Measurements from ENCODE around the gene CLASP1. TPM values are rescaled to one million over a fixed set of nuclear protein-coding genes. Genes with fewer than 3 reads are reported as not detected.

Gene CLASP1
- total and polyA plus RNA-seq, 2 of the 8 experiments (the other 6 are each of a cell fraction or from before 2014, with no cell fraction given): 7.3 to 53.9 TPM

GRCh38 chr2:121659933-121660332 is 10.7 kb upstream of the CLASP1 start:
- ChIA-PET CTCF (ENCODE audit: partially characterized antibody) (interaction anchor here (1.0 kb wide), 1 partner anchor 29 kb away, joined by 3 read pairs; no protein-coding TSS in a partner anchor), POLR2A (ENCODE audit: partially characterized antibody) (interaction anchor here (0.7 kb wide), 1 partner anchor 51 kb away, joined by 3 read pairs; no protein-coding TSS in a partner anchor)
- Histone ChIP-seq H3K9ac (replicated peaks in 1 of 4; ENCODE audit: extremely low read depth in 1 of 4, low read depth in 3 of 4, low read length in 3 of 4) (no peak overlapping the region), H2BK5ac (ENCODE audit: low read depth, low read length) (no peak overlapping the region), H2AK5ac (ENCODE audit: low read depth, low read length) (no peak overlapping the region), H3K4me1 (replicated peaks in 1 of 4; ENCODE audit: control insufficient read depth in 3 of 4, insufficient read depth in 4 of 4, low read length in 3 of 4) (peaks cover 0 to 2% (median 0%) of the 10 kb centered on the region in 4 experiments; a peak in 3 of 7 replicates), H3K14ac (ENCODE audit: insufficient read length) (no peak overlapping the region), H3K27me3 (replicated peaks in 1 of 4; ENCODE audit: control insufficient read depth in 3 of 4, extremely low read depth in 1 of 4, insufficient read depth in 3 of 4, low read length in 3 of 4) (no peaks in the 10 kb centered on the region), H4K91ac (replicated peaks; ENCODE audit: insufficient read length, low read length) (no peak overlapping the region), H2AFZ (ENCODE audit: low read length) (no peak overlapping the region), H4K8ac (ENCODE audit: extremely low read depth, insufficient read depth, low read length) (no peak overlapping the region), H3K56ac (replicated peaks; ENCODE audit: insufficient read length, low read depth, low read length) (no peak overlapping the region), H3K4me3 (ENCODE audit: extremely low read depth in 1 of 4, insufficient read depth in 2 of 4, low read depth in 3 of 4, low read length in 4 of 4) (no peak overlapping the region), H2BK120ac (replicated peaks; ENCODE audit: low read depth, low read length) (no peak overlapping the region), H3K4ac (replicated peaks; ENCODE audit: insufficient read length, low read depth, low read length) (no peak overlapping the region), H3K4me2 (ENCODE audit: insufficient read depth in 1 of 2, low read depth in 2 of 2, low read length in 2 of 2) (no peak overlapping the region), H3K36me3 (ENCODE audit: control insufficient read depth in 2 of 4, insufficient read depth in 4 of 4, low read length in 3 of 4) (peaks cover 0 to 5% (median 0%) of the 10 kb centered on the region in 4 experiments; a peak in 2 of 8 replicates), H4K5ac (ENCODE audit: insufficient read length, low read depth, low read length) (no peak overlapping the region), H2BK12ac (ENCODE audit: low read depth, low read length) (no peak overlapping the region), H3K23ac (ENCODE audit: insufficient read length) (no peak overlapping the region), H3K79me2 (ENCODE audit: control insufficient read depth in 1 of 2, insufficient read depth in 2 of 2, low read length in 2 of 2) (no peaks in the 10 kb centered on the region), H3K79me1 (ENCODE audit: low read depth, low read length) (no peaks in the 10 kb centered on the region), H3K18ac (ENCODE audit: extremely low read depth, low read length) (no peak overlapping the region), H2BK15ac (ENCODE audit: low read length) (no peak overlapping the region), H3K23me2 (ENCODE audit: low read depth, low read length) (no peaks in the 10 kb centered on the region), H2BK20ac (ENCODE audit: low read length) (no peak overlapping the region), H4K20me1 (replicated peaks in 1 of 2; ENCODE audit: control insufficient read depth in 1 of 2, insufficient read depth in 2 of 2, low read length in 2 of 2) (no peaks in the 10 kb centered on the region), H3K9me3 (ENCODE audit: insufficient read depth in 2 of 2, low read depth in 1 of 2, low read length in 1 of 2) (no peaks in the 10 kb centered on the region), H3K27ac (ENCODE audit: low read depth, low read length) (no peak overlapping the region)
- 96% methylated on average over 6 of the region's 6 CpGs; no CpG with 5 or more reads in 1 of the 2 experiments for WGBS, 2 experiments (ENCODE audit: extremely low coverage in 1 of 2, insufficient coverage in 1 of 2, insufficient read length in 1 of 2, insufficient replicate concordance in 2 of 2, low coverage in 1 of 2, low lambda C conversion rate in 2 of 2, missing lambda C conversion rate in 1 of 2)
- FAIRE-seq: no peak
- no peak for TF ChIP-seq RAD21 (IDR thresholded peaks at IDR 0.05 in 1 of 2, conservative IDR thresholded peaks at IDR 0.05 in 1 of 2; ENCODE audit: low read depth in 2 of 2, low read length in 2 of 2)
- no peak for DNase-seq (ENCODE audit: low read depth in 1 of 2, low spot score in 2 of 2)

All from H1 (cell line).